CD4-positive, alpha-beta T cell treated with Interferon alpha-2 for 1 hour (primary cell): Measurements from ENCODE around the gene TTC1.

Experiments
- DNase-seq, 2 donors: peaks; one replicate each; pipeline ENCODE4 v3.0.0-alpha.2; 2020 to 2022

Gene TTC1

GRCh38 chr5:160090059-160090458 is 81.1 kb downstream of the TTC1 start:
- DNase-seq: no peak

GRCh38 chr5:160092514-160092913 is 83.6 kb downstream of the TTC1 start:
- no peak for DNase-seq

GRCh38 chr5:160092960-160093707 is 84.2 kb downstream of the TTC1 start:
- DNase-seq: no peak

GRCh38 chr5:160096178-160096577 is 87.2 kb downstream of the TTC1 start:
- DNase-seq: no peak

- DNase-seq: no peak
Observed at GRCh38 chr5:160097991-160098390, 89.1 kb downstream of the TTC1 start.

GRCh38 chr5:160105686-160106360 is 96.9 kb downstream of the TTC1 start:
- no peak for DNase-seq

- DNase-seq: no peak
Observed at GRCh38 chr5:160108124-160108523, 99.2 kb downstream of the TTC1 start.
